ENCODE results near the gene MAPK6.

MAPK6 gene

GRCh38 chr15:52010633-52011595, 8.1 kb upstream of the MAPK6 start:
- peak; percentile 24 for DNase-seq (ENCODE audit: low read depth)

- no peak for DNase-seq (ENCODE audit: low read depth)
These were observed 7.3 kb upstream of the MAPK6 start for GRCh38 chr15:52011711-52012144.

DNA sequence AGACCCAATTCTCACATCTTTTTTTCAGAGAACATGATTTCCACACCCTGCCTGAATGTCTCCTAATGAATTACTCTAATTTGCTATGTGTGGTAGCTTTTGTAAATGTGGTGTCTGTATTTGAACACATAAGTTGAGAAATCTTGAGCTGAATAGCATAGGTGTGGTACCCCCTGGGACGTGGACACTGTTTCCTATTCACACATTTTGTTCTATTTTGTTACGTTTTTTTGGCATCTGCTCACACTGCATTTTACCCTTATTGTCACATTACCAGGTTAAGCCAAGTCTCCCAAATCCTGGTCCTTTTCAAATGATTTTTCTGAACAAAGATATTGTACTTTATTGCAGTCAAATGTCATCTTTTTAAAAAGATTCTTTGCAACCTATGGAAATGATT, 6.8 kb upstream of the MAPK6 start:
- no peak for DNase-seq (ENCODE audit: low read depth)

DNA sequence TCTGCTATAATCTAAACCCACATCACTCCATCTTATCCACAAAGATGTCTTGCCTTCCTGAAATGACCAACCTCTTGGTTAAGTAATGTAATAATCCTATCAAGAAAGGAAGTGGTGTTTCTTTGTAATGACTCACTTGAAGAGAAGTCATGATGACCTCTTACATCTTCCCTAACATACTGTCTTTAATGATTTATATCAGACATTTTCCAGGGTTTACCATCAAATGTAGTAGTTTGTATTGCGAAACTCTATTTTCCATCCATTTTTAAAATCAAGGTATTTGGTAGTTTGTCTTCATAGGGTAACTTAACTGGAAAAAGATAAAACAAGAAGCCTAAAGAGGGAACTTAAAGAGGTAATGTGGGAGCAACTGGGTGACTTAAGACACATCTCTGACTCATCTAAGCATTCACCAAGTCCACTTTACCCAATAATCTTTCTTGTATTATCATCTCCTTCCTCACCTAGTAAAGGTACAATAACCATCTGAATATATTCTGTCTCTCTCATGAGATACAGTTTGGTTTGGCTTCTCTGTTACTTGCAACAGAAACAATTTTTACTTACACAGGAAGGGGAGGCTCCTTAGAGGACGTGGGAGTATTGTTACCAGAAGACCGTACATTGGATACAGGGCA, 5.7 kb upstream of the MAPK6 start:
- DNase-seq (ENCODE audit: low read depth), result no peak

GRCh38 chr15:52014616-52015015, 4.4 kb upstream of the MAPK6 start:
- no peak for DNase-seq (ENCODE audit: low read depth)

DNA sequence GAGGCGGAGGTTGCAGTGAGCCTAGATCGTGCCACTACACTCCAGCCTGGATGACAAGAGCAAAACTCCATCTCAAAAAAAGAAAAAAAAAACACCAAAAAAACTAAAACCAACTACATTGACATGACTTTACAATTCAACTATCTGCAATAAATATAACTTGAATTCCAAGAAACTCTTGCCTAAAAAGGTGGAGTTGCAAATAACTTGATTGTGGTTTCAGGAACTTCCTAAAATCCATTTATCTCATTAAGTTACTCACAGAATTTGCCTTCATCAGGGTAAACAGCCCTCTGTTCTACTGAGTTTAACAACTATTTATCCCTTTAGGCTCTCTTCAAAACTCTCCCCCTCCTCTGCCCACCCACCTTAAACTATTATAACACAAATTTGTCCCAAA, 2.7 kb upstream of the MAPK6 start:
- no peak for DNase-seq (ENCODE audit: low read depth)

DNA sequence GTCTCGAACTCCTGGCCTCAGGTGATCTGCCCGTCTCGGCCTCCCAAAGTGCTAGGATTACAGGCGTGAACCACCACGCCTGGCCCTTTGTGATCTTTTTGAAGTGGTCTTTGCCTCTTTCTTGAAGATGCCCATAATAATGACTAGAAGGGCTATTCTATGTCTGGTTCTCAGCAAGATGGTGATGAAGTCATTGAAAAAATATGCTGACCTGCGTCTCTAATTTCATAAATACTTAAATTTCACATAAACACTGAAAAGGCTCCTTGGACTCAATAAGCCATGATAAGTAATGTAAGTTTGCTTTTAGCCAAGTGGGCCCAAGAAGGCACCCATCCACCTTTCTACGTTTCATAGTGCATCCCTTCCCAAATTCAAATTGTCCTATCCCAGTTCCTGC, 775 bp upstream of the MAPK6 start:
- DNase-seq (ENCODE audit: low read depth), result no peak

GRCh38 chr15:52019394-52020220, 588 bp downstream of the MAPK6 start:
- peak; percentile 53 for DNase-seq (ENCODE audit: low read depth)

DNA sequence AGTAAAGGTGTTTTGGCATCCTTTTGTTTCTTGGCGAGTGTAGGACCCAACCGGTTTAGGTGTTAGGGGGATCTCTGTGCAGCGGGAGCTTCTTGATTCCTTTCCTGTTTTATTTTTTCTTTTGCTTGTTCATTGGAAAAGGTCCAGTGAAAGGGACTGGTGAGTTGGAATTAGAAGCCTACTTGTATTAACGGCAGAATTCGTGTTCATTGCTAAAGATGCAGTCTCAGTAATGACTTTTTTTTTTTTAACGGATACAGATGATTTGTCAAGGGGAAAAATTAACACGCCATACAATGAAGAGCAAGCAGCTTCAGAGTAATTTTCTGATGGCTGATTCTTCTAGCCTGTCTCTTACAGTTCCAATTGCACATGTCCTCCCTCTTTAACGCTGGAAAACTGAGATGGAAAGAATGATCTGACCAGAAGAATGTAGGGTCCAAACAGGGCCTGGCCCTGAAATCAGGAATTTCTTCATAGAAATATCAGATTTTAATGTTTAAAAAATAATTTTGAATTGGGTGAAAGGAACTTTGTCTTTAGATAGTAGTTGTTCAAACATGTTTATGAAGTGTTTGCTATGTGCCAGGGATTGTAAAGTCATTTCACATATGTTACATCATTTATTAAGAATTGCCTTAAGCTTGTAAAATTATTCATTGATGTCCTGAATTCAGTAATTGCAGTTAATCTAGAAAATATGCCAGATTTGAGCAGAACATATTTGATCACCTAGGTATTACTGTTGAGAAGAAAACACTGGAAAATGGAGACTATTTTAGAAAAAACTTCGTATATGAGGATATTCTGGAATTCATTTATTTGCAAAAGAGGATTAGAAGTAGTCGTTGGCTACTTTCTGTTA, 1.4 kb downstream of the MAPK6 start:
- DNase-seq (ENCODE audit: low read depth), result no peak

GRCh38 chr15:52021128-52021671, 2.2 kb downstream of the MAPK6 start:
- peak; percentile 47 for DNase-seq (ENCODE audit: low read depth)

- no peak for DNase-seq (ENCODE audit: low read depth)
These were observed 3.0 kb downstream of the MAPK6 start for GRCh38 chr15:52021892-52022540.

DNA sequence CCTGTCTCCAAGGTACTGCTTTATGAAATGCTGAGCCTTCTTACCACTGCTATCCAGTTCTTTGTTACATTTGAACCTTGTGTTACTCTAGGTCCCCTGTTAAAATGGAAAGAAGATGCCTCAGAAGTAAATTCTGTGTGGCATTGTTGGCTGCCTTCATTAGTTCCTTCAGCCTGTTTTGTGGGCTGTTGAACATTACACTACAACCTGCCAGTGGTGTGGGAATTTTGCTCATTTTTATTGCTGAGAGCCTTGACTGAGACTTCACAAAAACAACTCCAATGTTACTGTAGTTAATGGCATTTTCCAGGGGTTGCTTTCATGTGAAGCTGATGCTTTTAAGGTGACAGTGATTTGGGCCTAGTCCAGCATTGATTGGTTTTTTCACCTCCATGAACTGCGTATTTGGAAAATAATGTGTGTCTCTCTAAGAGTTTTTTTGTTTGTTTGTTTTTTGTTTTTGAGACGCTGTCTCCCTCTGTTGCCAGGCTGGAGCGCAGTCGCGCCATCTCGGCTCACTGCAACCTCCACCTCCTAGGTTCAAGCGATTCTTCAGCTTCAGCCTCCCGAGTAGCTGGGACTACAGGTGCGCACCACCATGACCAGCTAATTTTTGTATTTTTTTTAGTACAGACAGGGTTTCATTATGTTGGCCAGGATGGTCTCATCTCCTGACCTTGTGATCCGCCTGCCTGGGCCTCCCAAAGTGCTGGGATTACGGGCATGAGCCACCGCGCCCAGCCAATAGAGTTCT, 4.3 kb downstream of the MAPK6 start:
- DNase-seq (ENCODE audit: low read depth), result no peak

DNA sequence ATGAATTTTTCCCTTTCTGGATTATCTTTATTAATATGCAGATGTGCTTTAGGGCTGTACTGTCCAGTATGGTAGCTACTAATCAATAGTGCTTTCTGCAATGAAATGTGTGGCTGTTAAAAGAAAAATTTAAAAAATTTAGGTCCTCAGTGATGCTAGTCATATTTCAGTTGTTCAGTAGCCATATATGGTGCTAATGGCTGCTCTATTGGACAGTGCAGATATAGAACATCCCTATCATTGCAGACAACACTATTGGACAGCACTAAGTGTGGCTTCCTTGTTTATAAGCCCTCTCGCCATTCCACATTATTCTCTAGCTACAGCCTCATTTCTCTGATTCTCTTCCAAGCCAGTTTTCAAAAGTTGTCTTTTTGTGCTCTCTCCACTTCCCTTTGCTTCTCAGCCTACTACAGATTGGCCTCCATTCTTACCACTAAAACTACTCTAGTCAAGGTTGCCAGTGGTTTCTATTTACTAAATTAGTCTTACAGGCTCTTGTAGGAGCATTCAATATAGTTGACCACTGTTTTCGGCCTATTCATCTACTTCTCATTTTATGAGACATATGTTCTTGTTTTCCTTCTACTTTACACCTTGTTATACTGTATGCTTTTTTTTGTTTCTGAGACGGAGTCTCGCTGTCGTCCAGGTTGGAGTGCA, 9.5 kb downstream of the MAPK6 start:
- no peak for DNase-seq (ENCODE audit: low read depth)

- no peak for DNase-seq (ENCODE audit: low read depth)
These were observed 11.0 kb downstream of the MAPK6 start for GRCh38 chr15:52030010-52030409.

DNA sequence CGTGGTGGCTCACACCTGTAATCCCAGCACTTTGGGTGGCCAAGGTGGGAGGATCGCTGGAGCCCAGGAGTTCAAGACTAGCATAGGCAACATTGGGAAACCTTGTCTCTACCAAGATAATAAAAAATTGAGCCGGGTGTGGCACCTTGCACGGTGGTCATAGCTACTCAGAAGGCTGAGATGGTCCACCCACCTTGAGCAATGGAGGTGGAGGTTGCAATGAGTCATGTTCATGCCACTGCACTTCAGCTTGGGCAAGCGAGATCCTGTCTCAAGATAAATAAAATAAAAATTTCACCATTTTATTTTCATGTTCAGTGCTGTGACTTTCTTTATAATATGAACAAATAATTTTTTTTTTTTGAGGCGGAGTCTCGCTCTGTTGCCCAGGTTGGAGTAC, 12.5 kb downstream of the MAPK6 start:
- no peak for DNase-seq (ENCODE audit: low read depth)

GRCh38 chr15:52037889-52038505, 19.0 kb downstream of the MAPK6 start:
- DNase-seq (ENCODE audit: low read depth), result no peak

DNA sequence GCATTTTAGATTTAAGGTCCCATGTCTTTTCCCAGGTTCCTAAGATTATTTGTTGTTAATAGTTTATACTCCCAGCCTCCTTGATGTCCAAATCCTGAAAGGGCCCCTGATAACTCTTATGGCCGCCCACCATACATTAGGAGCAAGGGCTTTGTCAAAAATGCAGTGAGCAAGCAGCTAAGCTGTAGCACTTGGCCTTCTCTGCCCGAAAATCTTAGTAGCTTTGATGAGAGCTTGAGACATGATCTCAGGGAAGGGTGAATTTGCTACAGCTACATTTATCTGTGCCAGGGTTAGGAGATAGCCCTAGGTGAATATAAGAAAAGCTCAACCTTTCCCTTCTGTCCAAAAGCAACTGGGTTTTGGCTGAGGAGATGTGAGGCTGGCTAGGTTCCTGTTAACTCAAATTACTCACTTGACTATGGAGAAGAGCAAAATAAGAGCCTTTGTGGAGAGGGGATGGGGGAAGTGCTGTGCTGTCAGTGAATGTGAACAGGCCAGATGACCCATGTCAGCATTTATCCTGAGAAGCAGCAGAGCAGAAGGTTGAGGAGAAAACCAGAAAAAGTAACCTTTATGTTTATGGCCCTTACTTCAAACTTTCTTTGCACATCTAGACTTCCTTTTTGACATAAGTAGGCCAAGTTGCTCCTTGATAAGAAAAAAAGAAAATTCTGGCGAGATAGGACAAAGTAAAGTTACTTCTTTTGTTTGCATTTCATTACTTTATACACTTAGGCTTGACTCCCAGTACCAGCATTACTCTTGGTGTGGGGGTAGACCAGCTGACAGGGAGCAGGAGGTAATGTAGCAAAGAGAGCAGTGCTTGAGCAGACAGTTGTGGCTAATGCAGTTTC, 21.1 kb downstream of the MAPK6 start:
- DNase-seq (ENCODE audit: low read depth), result no peak
